Testis (tissue), 3 donors: ENCODE data around the gene GMPPB. TPM values are rescaled to one million over a fixed set of nuclear protein-coding genes. Genes with fewer than 3 reads are reported as not detected.

Source experiments
- DNase-seq: peaks from one replicate; pipeline ENCODE4 v3.0.0-alpha.2; 2019
- H3K27ac ChIP-seq, 2 donors: fragments of 200-600 bp; sonication (generic); one replicate each; pipeline ENCODE4 v1.5.1; 2019
- H3K27me3 ChIP-seq: fragments of 200-600 bp; sonication (generic); one replicate; pipeline ENCODE4 v1.5.1; 2019
- H3K36me3 ChIP-seq: fragments of 200-600 bp; sonication (generic); one replicate; pipeline ENCODE4 v1.5.1; 2017; ENCODE audit warnings: low read depth; ENCODE audit errors: missing control alignments
- H3K4me1 ChIP-seq: fragments of 200-600 bp; sonication (generic); one replicate; pipeline ENCODE4 v1.5.1; 2019
- H3K4me3 ChIP-seq, 2 donors: fragments of 200-600 bp; sonication (generic); one replicate each; pipeline ENCODE4 v1.5.1; 2017 to 2019
- H3K9me3 ChIP-seq: fragments of 200-600 bp; sonication (generic); one replicate; pipeline ENCODE4 v1.5.1; 2017
- CTCF ChIP-seq, 3 experiments: fragments of 450-650 bp in 2 of 3; fragments of 200-600 bp in 1 of 3; sonication (generic) in 1 of 3; IDR thresholded peaks; one replicate each; pipeline ENCODE4 v1.5.1; 2016 to 2019; ENCODE audit warnings: antibody characterized with exemption in 3 of 3, mild to moderate bottlenecking in 2 of 3, moderate library complexity in 1 of 3
- POLR2A ChIP-seq: fragments of 450-650 bp; IDR thresholded peaks from one replicate; pipeline ENCODE4 v1.6.1; 2017; ENCODE audit warnings: antibody characterized with exemption, mild to moderate bottlenecking, moderate library complexity
- WGBS, 2 donors: methylation state at CpG; one replicate each; pipeline ENCODE4 v1.1.5; 2018; 5-methylcytosine and 5-hydroxymethylcytosine counted together
- intact Hi-C: fragments of 100-400 bp; cut with DNase I; formaldehyde crosslinking; loops from one replicate; pipeline ENCODE4 v1.15.1; 2023; ENCODE audit warnings: low total_unique reads
- polyA plus RNA-seq: library from polyadenylated mRNA; stranded (reverse); fragments of 350-450 nt; fragmentation: Illumina TruSeq; extraction: RNeasy Lipid Tissue Mini Kit (QIAGEN cat#74804); gene quantifications from one replicate; pipeline ENCODE4 v1.2.3, GENCODE V29; 2014; ENCODE audit warnings: low read depth, low replicate concordance; ENCODE audit not compliant: insufficient read depth
- total RNA-seq, 2 donors: library from RNA; depleted of rRNA; stranded (reverse); fragments of >200 nt; gene quantifications; one replicate each; pipeline ENCODE4 v1.2.3, GENCODE V29; 2016

The GMPPB gene
- total and polyA plus RNA-seq, 3 donors from 2014 or later = 15.7 to 23.4 (median 16.8) TPM

GRCh38 chr3:49717959-49718857 lies 5.5 kb downstream of the GMPPB start:
- no peak for DNase-seq
- no peaks in the 10 kb centered on the region for H3K9me3 ChIP-seq
- 15 to 60% methylated on average over 12 to 72 of the region's 75 CpGs for WGBS, 2 donors
- TF ChIP-seq POLR2A (no peak), CTCF (IDR thresholded peaks at IDR 0.05) (no peak)
- H3K27ac ChIP-seq = peak overlapping the region in 1 of 2 donors; percentile 6
- H3K36me3 ChIP-seq = no peaks in the 10 kb centered on the region
- intact Hi-C loops = no loop called here
- peak overlapping the region in 1 of 2 donors; percentile 58 for H3K4me3 ChIP-seq
- H3K4me1 ChIP-seq = peaks cover 18% of the 10 kb centered on the region
- no peaks in the 10 kb centered on the region for H3K27me3 ChIP-seq

DNA sequence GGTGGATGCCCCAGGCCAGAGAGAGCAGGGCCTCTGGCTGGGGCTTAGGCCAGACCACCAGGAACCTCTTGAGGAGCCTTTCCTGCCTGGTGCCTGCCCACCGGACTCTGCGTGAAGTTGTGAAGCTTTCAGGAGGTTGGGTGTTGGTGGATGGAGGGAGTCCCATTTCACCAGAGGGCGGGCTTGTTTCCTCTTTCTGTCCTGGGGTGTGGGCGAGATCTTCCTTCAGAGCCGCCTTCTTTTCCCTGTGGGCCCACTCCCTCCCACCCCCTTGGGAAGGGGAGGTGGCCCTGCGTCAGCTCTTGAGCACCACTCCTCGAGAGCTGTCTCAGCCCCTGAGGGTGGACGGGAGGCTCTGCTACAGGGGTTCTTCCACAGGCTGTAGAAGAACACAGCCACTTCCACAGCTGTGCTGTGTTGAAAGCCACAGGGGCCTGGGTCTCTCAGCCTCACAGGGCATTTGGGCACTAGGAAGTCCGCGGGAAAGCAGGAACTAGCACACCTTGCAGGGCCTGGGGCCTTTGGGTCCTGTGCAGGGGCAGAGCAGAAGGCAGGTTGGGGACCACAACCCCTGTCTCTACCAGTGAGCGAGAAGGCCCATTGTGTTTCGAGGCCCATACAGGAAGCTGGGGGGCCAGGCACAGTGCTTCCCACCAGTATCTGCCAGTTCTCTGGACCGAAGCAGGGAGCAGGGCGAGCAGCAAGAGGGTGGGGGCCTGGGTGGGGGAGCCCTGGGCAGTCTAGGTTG lies 6.4 kb downstream of the GMPPB start:
- no peaks in the 10 kb centered on the region for H3K36me3 ChIP-seq
- H3K4me3 ChIP-seq = no peak overlapping the region
- no peaks in the 10 kb centered on the region for H3K9me3 ChIP-seq
- DNase-seq = no peak
- peaks cover 10% of the 10 kb centered on the region for H3K4me1 ChIP-seq
- intact Hi-C loops = no loop called here
- WGBS, 2 donors = 85 to 88% methylated on average over 8 to 14 of the region's 14 CpGs
- peak overlapping the region in 1 of 2 donors; percentile 6 for H3K27ac ChIP-seq
- no peak for TF ChIP-seq POLR2A
- TF ChIP-seq CTCF (IDR thresholded peaks at IDR 0.05) = no peak
- no peaks in the 10 kb centered on the region for H3K27me3 ChIP-seq

GRCh38 chr3:49716691-49717210 lies 7.0 kb downstream of the GMPPB start:
- H3K36me3 ChIP-seq = no peaks in the 10 kb centered on the region
- no peaks in the 10 kb centered on the region for H3K9me3 ChIP-seq
- H3K27ac ChIP-seq = no peak overlapping the region
- TF ChIP-seq CTCF (IDR thresholded peaks at IDR 0.05) (no peak), POLR2A (no peak)
- intact Hi-C loops = no loop called here
- DNase-seq = no peak
- WGBS, 2 donors = 90 to 93% methylated on average over 5 to 16 of the region's 16 CpGs
- H3K4me1 ChIP-seq = peaks cover 8% of the 10 kb centered on the region
- H3K4me3 ChIP-seq = no peak overlapping the region
- H3K27me3 ChIP-seq = no peaks in the 10 kb centered on the region

DNA sequence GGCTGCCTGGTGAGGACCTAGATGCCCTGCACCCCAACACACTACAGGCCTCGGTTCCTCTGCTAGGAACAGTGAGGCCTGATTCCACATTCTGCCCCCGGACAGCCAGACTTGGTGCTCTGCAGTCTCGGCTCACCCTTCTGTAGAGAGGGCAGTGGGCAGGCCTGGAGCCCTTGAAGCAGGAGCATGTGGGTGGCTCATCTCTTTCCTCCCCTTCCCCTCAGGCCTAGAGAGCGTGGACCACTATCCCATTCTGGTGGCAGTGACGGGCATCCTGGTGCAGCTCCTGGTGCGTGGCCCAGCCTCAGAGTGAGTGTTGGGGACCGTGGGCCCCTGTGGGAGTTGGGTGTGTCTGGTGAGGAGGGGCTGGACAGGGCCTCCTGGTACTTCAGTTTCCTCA lies 7.6 kb downstream of the GMPPB start:
- peaks cover 8% of the 10 kb centered on the region for H3K4me1 ChIP-seq
- H3K4me3 ChIP-seq = no peak overlapping the region
- no peak for DNase-seq
- WGBS, 2 donors = 88 to 94% methylated on average over 3 to 6 of the region's 7 CpGs
- intact Hi-C loops = no loop called here
- TF ChIP-seq CTCF (IDR thresholded peaks at IDR 0.05) (no peak), POLR2A (no peak)
- no peaks in the 10 kb centered on the region for H3K27me3 ChIP-seq
- no peaks in the 10 kb centered on the region for H3K36me3 ChIP-seq
- H3K27ac ChIP-seq = no peak overlapping the region
- H3K9me3 ChIP-seq = no peaks in the 10 kb centered on the region
